HCT116 (cell line): ENCODE data around the gene KCNJ14.

Experiments used
- CTCF ChIP-seq, 3 experiments: fragments of 200-600 bp in 1 of 3; sonication (generic) in 1 of 3; IDR thresholded peaks in 2 of 3; conservative IDR thresholded peaks in 1 of 3; 2 replicates each; pipeline ENCODE4 v1.5.1; 2012 to 2017; ENCODE audit warnings: low read depth in 2 of 3, low read length in 2 of 3, antibody characterized with exemption in 1 of 3, borderline replicate concordance in 1 of 3, control low read depth in 1 of 3, mild to moderate bottlenecking in 1 of 3, mixed read lengths in 1 of 3, mixed run types in 1 of 3, moderate library complexity in 1 of 3; ENCODE audit not compliant: insufficient read depth in 1 of 3
- EZH2 ChIP-seq: fragments of 200-600 bp; sonication (generic); IDR thresholded peaks from 2 replicates; pipeline ENCODE4 v1.6.1; 2017; ENCODE audit warnings: antibody characterized with exemption, mixed run types
- POLR2AphosphoS5 ChIP-seq: IDR thresholded peaks from 2 replicates; pipeline ENCODE4 v1.6.1; 2011; ENCODE audit warnings: mild to moderate bottlenecking, low read depth, low read length, moderate library complexity

- TF ChIP-seq CTCF (IDR thresholded peaks at IDR 0.05 in 2 of 3, conservative IDR thresholded peaks at IDR 0.05 in 1 of 3; ENCODE audit: borderline replicate concordance in 1 of 3, insufficient read depth in 1 of 3, low read depth in 2 of 3, low read length in 2 of 3) (no peak), EZH2 (no peak), POLR2AphosphoS5 (no peak)
Measured at GRCh38 chr19:48424694-48425219, 30.6 kb upstream of the KCNJ14 start.
